Esophagus squamous epithelium (tissue), 4 donors: ENCODE data around the gene CSNK1E.

ENCODE experiments used
- POLR2A ChIP-seq, 4 donors: fragments of 450-650 bp; IDR thresholded peaks; one replicate each; pipeline ENCODE4 v1.6.1; 2017; ENCODE audit warnings: antibody characterized with exemption in 4 of 4, mild to moderate bottlenecking in 4 of 4, moderate library complexity in 3 of 4
- TF ChIP-seq, protein P1 (sequence below), 6 experiments: fragments of 450-650 bp in 4 of 6; fragments of 200-600 bp in 2 of 6; sonication (generic) in 2 of 6; IDR thresholded peaks; one replicate each; pipeline ENCODE4 v1.5.1; 2016 to 2019; ENCODE audit warnings: antibody characterized with exemption in 6 of 6, mild to moderate bottlenecking in 4 of 6, moderate library complexity in 4 of 6

DNA sequence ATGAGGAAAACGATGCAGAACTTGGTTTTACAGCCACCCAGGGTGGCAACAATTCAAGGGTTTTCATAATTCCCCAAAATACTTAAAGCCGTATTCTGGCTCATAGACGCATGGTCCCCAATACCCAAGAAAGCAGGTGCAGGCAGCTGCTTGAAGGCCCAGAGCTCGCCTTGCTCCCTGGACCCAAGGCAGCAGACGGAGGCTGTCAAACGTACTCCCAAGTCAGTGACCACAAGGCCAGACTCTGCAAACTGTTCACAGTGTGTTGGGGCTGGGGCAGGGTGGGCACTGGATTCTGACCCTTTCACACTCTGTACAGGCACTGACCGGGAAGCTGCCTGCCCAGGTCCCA is 65.9 kb downstream of the CSNK1E start:
- TF ChIP-seq POLR2A (IDR thresholded peaks at IDR 0.05): no peak
- TF ChIP-seq, protein P1, sequence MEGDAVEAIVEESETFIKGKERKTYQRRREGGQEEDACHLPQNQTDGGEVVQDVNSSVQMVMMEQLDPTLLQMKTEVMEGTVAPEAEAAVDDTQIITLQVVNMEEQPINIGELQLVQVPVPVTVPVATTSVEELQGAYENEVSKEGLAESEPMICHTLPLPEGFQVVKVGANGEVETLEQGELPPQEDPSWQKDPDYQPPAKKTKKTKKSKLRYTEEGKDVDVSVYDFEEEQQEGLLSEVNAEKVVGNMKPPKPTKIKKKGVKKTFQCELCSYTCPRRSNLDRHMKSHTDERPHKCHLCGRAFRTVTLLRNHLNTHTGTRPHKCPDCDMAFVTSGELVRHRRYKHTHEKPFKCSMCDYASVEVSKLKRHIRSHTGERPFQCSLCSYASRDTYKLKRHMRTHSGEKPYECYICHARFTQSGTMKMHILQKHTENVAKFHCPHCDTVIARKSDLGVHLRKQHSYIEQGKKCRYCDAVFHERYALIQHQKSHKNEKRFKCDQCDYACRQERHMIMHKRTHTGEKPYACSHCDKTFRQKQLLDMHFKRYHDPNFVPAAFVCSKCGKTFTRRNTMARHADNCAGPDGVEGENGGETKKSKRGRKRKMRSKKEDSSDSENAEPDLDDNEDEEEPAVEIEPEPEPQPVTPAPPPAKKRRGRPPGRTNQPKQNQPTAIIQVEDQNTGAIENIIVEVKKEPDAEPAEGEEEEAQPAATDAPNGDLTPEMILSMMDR (IDR thresholded peaks at IDR 0.05): no peak
